NCI-H1417 (cell line): ENCODE measurements around the gene ZBTB21.
A peak's percentile ranks its signal among the peaks of the same experiment; 100 is the strongest.

Experiments used
- DNase-seq, 3 experiments: peaks; one replicate each; lab custom pipeline; 2025; lab: John Stamatoyannopoulos, UW

ZBTB21 gene

GRCh38 chr21:42039911-42040351 lies 29.8 kb upstream of the ZBTB21 start:
- DNase-seq: peak in 1 of 3 experiments; percentile 10

- no peak for DNase-seq
These were observed 29.3 kb upstream of the ZBTB21 start for GRCh38 chr21:42039470-42039901.

GRCh38 chr21:42038826-42039425 lies 28.8 kb upstream of the ZBTB21 start:
- no peak for DNase-seq

GRCh38 chr21:42038393-42038792 lies 28.2 kb upstream of the ZBTB21 start:
- DNase-seq: no peak

- DNase-seq: no peak
These were observed 27.8 kb upstream of the ZBTB21 start for GRCh38 chr21:42037943-42038342.

GRCh38 chr21:42037516-42037915 lies 27.4 kb upstream of the ZBTB21 start:
- DNase-seq: no peak

GRCh38 chr21:42036313-42036712 lies 26.2 kb upstream of the ZBTB21 start:
- DNase-seq: no peak

- no peak for DNase-seq
These were observed 22.8 kb upstream of the ZBTB21 start for GRCh38 chr21:42032968-42033367.

- DNase-seq: no peak
These were observed 22.1 kb upstream of the ZBTB21 start for GRCh38 chr21:42032266-42032665.

- no peak for DNase-seq
These were observed 21.7 kb upstream of the ZBTB21 start for GRCh38 chr21:42031816-42032215.

GRCh38 chr21:42031241-42031640 lies 21.1 kb upstream of the ZBTB21 start:
- no peak for DNase-seq

- no peak for DNase-seq
These were observed 20.2 kb upstream of the ZBTB21 start for GRCh38 chr21:42030311-42030710.

GRCh38 chr21:42028766-42029425 lies 18.7 kb upstream of the ZBTB21 start:
- no peak for DNase-seq

GRCh38 chr21:42027822-42028765 lies 17.9 kb upstream of the ZBTB21 start:
- DNase-seq: no peak

GRCh38 chr21:42027085-42027821 lies 17.1 kb upstream of the ZBTB21 start:
- no peak for DNase-seq

- DNase-seq: no peak
These were observed 15.9 kb upstream of the ZBTB21 start for GRCh38 chr21:42026082-42026435.

- DNase-seq: no peak
These were observed 15.4 kb upstream of the ZBTB21 start for GRCh38 chr21:42025376-42026081.

- DNase-seq: no peak
These were observed 12.7 kb upstream of the ZBTB21 start for GRCh38 chr21:42022906-42023305.

GRCh38 chr21:42022091-42022430 lies 11.9 kb upstream of the ZBTB21 start:
- DNase-seq: no peak

- DNase-seq: peak; percentile 67 to 99 (median 94)
These were observed 11.4 kb upstream of the ZBTB21 start for GRCh38 chr21:42021371-42022090.

GRCh38 chr21:42019706-42020105 lies 9.5 kb upstream of the ZBTB21 start:
- no peak for DNase-seq
